Renal cortex interstitium (tissue), 11 donors: ENCODE data around the gene TKT. TPM values are rescaled to one million over a fixed set of nuclear protein-coding genes. Genes with fewer than 3 reads are reported as not detected.
"Not testable (repeated sequence)": the region's sequence is repeated elsewhere in the genome, so short reads cannot be mapped to it uniquely, and the experiment has no call there.

Experiments
- DNase-seq, 11 donors: peaks; one replicate each; pipeline ENCODE4 v3.0.0-alpha.2; 2013; ENCODE audit warnings: low read depth in 9 of 11, low spot score in 4 of 11; ENCODE audit errors: extremely low read depth in 1 of 11
- polyA plus RNA-seq, 3 donors: library from polyadenylated mRNA; unstranded; fragments of 120-200 nt; gene quantifications; one replicate each; pipeline ENCODE4 v1.2.1, GENCODE V29; 2013; ENCODE audit not compliant: insufficient read length in 3 of 3

Gene TKT
- polyA plus RNA-seq, 3 donors: 94.9 to 131 (median 113) TPM

GRCh38 chr3:53269888-53270880 is 14.4 kb upstream of the TKT start:
- peak in 10 of 11 donors; percentile 43 to 86 (median 66) for DNase-seq

- DNase-seq: not testable (repeated sequence)
Measured at GRCh38 chr3:53269193-53269592, 13.4 kb upstream of the TKT start.

- no peak for DNase-seq
Measured at GRCh38 chr3:53267766-53268165, 11.9 kb upstream of the TKT start.

GRCh38 chr3:53264718-53265117 is 8.9 kb upstream of the TKT start:
- no peak for DNase-seq

GRCh38 chr3:53263907-53264306 is 8.1 kb upstream of the TKT start:
- DNase-seq: no peak

GRCh38 chr3:53261712-53262111 is 5.9 kb upstream of the TKT start:
- no peak for DNase-seq

- DNase-seq: no peak
Measured at GRCh38 chr3:53260286-53260785, 4.5 kb upstream of the TKT start.

- no peak for DNase-seq
Measured at GRCh38 chr3:53259427-53260259, 3.8 kb upstream of the TKT start.

- DNase-seq: no peak
Measured at GRCh38 chr3:53258600-53259426, 3.0 kb upstream of the TKT start.

- no peak for DNase-seq
Measured at GRCh38 chr3:53257465-53257864, 1.6 kb upstream of the TKT start.

- DNase-seq: no peak
Measured at GRCh38 chr3:53256704-53257055, 858 bp upstream of the TKT start.

- peak in 3 of 11 donors; percentile 25 to 32 (median 29) for DNase-seq
Measured at GRCh38 chr3:53255423-53255774, 423 bp downstream of the TKT start.

- peak in 8 of 11 donors; percentile 38 to 59 (median 54) for DNase-seq
Measured at GRCh38 chr3:53254509-53255422, 1.1 kb downstream of the TKT start.

GRCh38 chr3:53253707-53254508 is 1.9 kb downstream of the TKT start:
- DNase-seq: no peak

- DNase-seq: not testable (repeated sequence)
Measured at GRCh38 chr3:53252947-53253322, 2.9 kb downstream of the TKT start.

GRCh38 chr3:53252096-53252946 is 3.5 kb downstream of the TKT start:
- no peak for DNase-seq
